GM23338 (cell line): ENCODE data around the gene YIPF3. TPM values are rescaled to one million over a fixed set of nuclear protein-coding genes. Genes with fewer than 3 reads are reported as not detected.

ENCODE experiments used
- ATAC-seq: fragments of 200-7000 bp; cut with Tn5 transposase; 3 replicates; pipeline ENCODE4 v1.9.1; 2020
- DNase-seq: peaks from one replicate; pipeline ENCODE4 v3.0.0-alpha.2; 2015; ENCODE audit warnings: low spot score
- H2AFZ ChIP-seq: fragments of 200-600 bp; sonication (generic); 2 replicates; pipeline ENCODE4 v1.8.0; 2016; ENCODE audit warnings: antibody characterized with exemption, mild to moderate bottlenecking, moderate library complexity
- H3F3A ChIP-seq: fragments of 200-600 bp; sonication (generic); replicated peaks from 2 replicates; pipeline ENCODE4 v1.8.0; 2017; ENCODE audit warnings: antibody characterized with exemption, mixed run types, low read depth
- H3K27ac ChIP-seq: fragments of 200-600 bp; sonication (generic); 2 replicates; pipeline ENCODE4 v1.6.1; 2016; ENCODE audit warnings: low read depth
- H3K27me3 ChIP-seq: fragments of 200-600 bp; sonication (generic); 2 replicates; pipeline ENCODE4 v1.8.0; 2016; ENCODE audit warnings: mild to moderate bottlenecking, mixed run types, moderate library complexity; ENCODE audit not compliant: insufficient read depth
- H3K36me3 ChIP-seq: fragments of 200-600 bp; sonication (generic); 2 replicates; pipeline ENCODE4 v1.8.0; 2016; ENCODE audit warnings: mild to moderate bottlenecking; ENCODE audit not compliant: insufficient read depth
- H3K4me1 ChIP-seq: fragments of 200-600 bp; sonication (generic); 2 replicates; pipeline ENCODE4 v1.8.0; 2016; ENCODE audit warnings: mild to moderate bottlenecking, moderate library complexity; ENCODE audit not compliant: insufficient read depth
- H3K4me2 ChIP-seq: fragments of 200-600 bp; sonication (generic); 2 replicates; pipeline ENCODE4 v1.7.1; 2017; ENCODE audit warnings: mixed run types
- H3K4me3 ChIP-seq: fragments of 200-600 bp; sonication (generic); 2 replicates; pipeline ENCODE4 v1.6.1; 2016; ENCODE audit warnings: mixed run types
- H3K79me2 ChIP-seq: fragments of 200-600 bp; sonication (generic); replicated peaks from 2 replicates; pipeline ENCODE4 v1.8.0; 2017; ENCODE audit warnings: mild to moderate bottlenecking; ENCODE audit not compliant: insufficient read depth
- H3K9me2 ChIP-seq: fragments of 200-600 bp; sonication (generic); 2 replicates; pipeline ENCODE4 v1.8.0; 2017; ENCODE audit not compliant: insufficient read depth
- H4K20me1 ChIP-seq: fragments of 200-600 bp; sonication (generic); replicated peaks from 2 replicates; pipeline ENCODE4 v1.8.0; 2017; ENCODE audit warnings: mild to moderate bottlenecking; ENCODE audit not compliant: insufficient read depth
- H3K27ac Mint-ChIP-seq: 2 replicates; pipeline ENCODE4 v1.8.0; 2020; ENCODE audit warnings: inconsistent platforms, mild to moderate bottlenecking, moderate library complexity, mixed read lengths
- H3K27me3 Mint-ChIP-seq: 3 replicates; pipeline ENCODE4 v1.8.0; 2022; ENCODE audit warnings: low read depth, mild to moderate bottlenecking, moderate library complexity, mixed read lengths, inconsistent platforms; ENCODE audit not compliant: insufficient read depth, poor library complexity
- H3K36me3 Mint-ChIP-seq: 3 replicates; pipeline ENCODE4 v1.8.0; 2021; ENCODE audit warnings: low read depth, mild to moderate bottlenecking, inconsistent platforms, moderate library complexity, mixed read lengths
- H3K4me1 Mint-ChIP-seq: 3 replicates; pipeline ENCODE4 v1.8.0; 2020; ENCODE audit warnings: mild to moderate bottlenecking, inconsistent platforms, mixed read lengths
- H3K4me3 Mint-ChIP-seq: 3 replicates; pipeline ENCODE4 v1.8.0; 2021; ENCODE audit warnings: moderate library complexity, mild to moderate bottlenecking, inconsistent platforms, mixed read lengths
- H3K9me3 Mint-ChIP-seq: 3 replicates; pipeline ENCODE4 v1.8.0; 2020; ENCODE audit warnings: moderate library complexity, mild to moderate bottlenecking, inconsistent platforms, mixed read lengths
- CREB1 ChIP-seq: fragments of 250-450 bp; sonication (Bioruptor Pico); IDR thresholded peaks from 2 replicates; pipeline ENCODE4 v1.5.0; 2020; ENCODE audit warnings: low read depth, mild to moderate bottlenecking, moderate library complexity
- ETS1 ChIP-seq: IDR thresholded peaks from 2 replicates; pipeline ENCODE4 v1.6.1; 2016; ENCODE audit warnings: antibody characterized with exemption
- EZH2 ChIP-seq: fragments of 200-600 bp; sonication (generic); IDR thresholded peaks from one replicate; pipeline ENCODE4 v1.8.0; 2017; ENCODE audit warnings: antibody characterized with exemption, mild to moderate bottlenecking, low read depth; ENCODE audit not compliant: unreplicated experiment
- JUNB ChIP-seq: IDR thresholded peaks from one replicate; pipeline ENCODE4 v1.6.1; 2016; ENCODE audit warnings: antibody characterized with exemption; ENCODE audit not compliant: unreplicated experiment
- NANOG ChIP-seq: IDR thresholded peaks from 2 replicates; pipeline ENCODE4 v1.6.1; 2016; ENCODE audit warnings: antibody characterized with exemption, borderline replicate concordance
- POLR2AphosphoS5 ChIP-seq: IDR thresholded peaks from 2 replicates; pipeline ENCODE4 v1.6.1; 2016; ENCODE audit warnings: antibody characterized with exemption, low read depth
- STAT1 ChIP-seq: IDR thresholded peaks from one replicate; pipeline ENCODE4 v1.6.1; 2016; ENCODE audit warnings: antibody characterized with exemption; ENCODE audit not compliant: unreplicated experiment
- ZNF114 ChIP-seq: fragments of 250-450 bp; sonication (Bioruptor Pico); IDR thresholded peaks from 2 replicates; pipeline ENCODE4 v1.5.0; 2020; ENCODE audit warnings: mild to moderate bottlenecking, moderate library complexity
- ZNF331 ChIP-seq: fragments of 250-450 bp; sonication (Bioruptor Pico); IDR thresholded peaks from 2 replicates; pipeline ENCODE4 v1.5.0; 2020; ENCODE audit warnings: low read depth, mild to moderate bottlenecking, moderate library complexity
- polyA plus RNA-seq: library from polyadenylated mRNA; unstranded; fragments of >200 nt; fragmentation: Nextera tagmentation; extraction: Ambion mirVana; gene quantifications from 2 replicates; pipeline ENCODE4 v1.2.1, GENCODE V29; 2016
- total RNA-seq: library from RNA; depleted of rRNA; stranded (reverse); fragments of >200 nt; shearing (Covaris generic); gene quantifications from 2 replicates; pipeline ENCODE4 v1.2.3, GENCODE V29; 2014
- TF ChIP-seq, protein P1 (sequence below): IDR thresholded peaks from one replicate; pipeline ENCODE4 v1.6.1; 2018; ENCODE audit warnings: antibody characterized with exemption; ENCODE audit not compliant: unreplicated experiment

YIPF3 gene
- total and polyA plus RNA-seq, 2 experiments from 2014 or later: 64.4 to 94.3 TPM

GRCh38 chr6:43493230-43493629, 23.5 kb downstream of the YIPF3 start:
- Mint-ChIP-seq H3K9me3 (no peaks in the 10 kb centered on the region), H3K27ac (no peak overlapping the region; the same call in 1 of the 2 replicates), H3K27me3 (peaks cover 6% of the 10 kb centered on the region), H3K4me1 (peaks cover 39% of the 10 kb centered on the region), H3K36me3 (peaks cover 7% of the 10 kb centered on the region), H3K4me3 (no peak overlapping the region; the same call in 2 of the 3 replicates)
- Histone ChIP-seq H2AFZ (no peak overlapping the region), H3F3A (no peaks in the 10 kb centered on the region), H3K9me2 (no peaks in the 10 kb centered on the region), H3K4me2 (no peak overlapping the region), H3K79me2 (peaks cover 45% of the 10 kb centered on the region), H3K4me3 (no peak overlapping the region), H4K20me1 (peaks cover 16% of the 10 kb centered on the region), H3K27me3 (no peaks in the 10 kb centered on the region), H3K36me3 (no peaks in the 10 kb centered on the region), H3K27ac (no peak overlapping the region), H3K4me1 (peaks cover 16% of the 10 kb centered on the region)
- DNase-seq (no peak), ATAC-seq (no peak)
- TF ChIP-seq ZNF114 (CRISPR knock-in tag): no peak
- TF ChIP-seq ZNF331 (CRISPR knock-in tag): no peak
- TF ChIP-seq, protein P1, sequence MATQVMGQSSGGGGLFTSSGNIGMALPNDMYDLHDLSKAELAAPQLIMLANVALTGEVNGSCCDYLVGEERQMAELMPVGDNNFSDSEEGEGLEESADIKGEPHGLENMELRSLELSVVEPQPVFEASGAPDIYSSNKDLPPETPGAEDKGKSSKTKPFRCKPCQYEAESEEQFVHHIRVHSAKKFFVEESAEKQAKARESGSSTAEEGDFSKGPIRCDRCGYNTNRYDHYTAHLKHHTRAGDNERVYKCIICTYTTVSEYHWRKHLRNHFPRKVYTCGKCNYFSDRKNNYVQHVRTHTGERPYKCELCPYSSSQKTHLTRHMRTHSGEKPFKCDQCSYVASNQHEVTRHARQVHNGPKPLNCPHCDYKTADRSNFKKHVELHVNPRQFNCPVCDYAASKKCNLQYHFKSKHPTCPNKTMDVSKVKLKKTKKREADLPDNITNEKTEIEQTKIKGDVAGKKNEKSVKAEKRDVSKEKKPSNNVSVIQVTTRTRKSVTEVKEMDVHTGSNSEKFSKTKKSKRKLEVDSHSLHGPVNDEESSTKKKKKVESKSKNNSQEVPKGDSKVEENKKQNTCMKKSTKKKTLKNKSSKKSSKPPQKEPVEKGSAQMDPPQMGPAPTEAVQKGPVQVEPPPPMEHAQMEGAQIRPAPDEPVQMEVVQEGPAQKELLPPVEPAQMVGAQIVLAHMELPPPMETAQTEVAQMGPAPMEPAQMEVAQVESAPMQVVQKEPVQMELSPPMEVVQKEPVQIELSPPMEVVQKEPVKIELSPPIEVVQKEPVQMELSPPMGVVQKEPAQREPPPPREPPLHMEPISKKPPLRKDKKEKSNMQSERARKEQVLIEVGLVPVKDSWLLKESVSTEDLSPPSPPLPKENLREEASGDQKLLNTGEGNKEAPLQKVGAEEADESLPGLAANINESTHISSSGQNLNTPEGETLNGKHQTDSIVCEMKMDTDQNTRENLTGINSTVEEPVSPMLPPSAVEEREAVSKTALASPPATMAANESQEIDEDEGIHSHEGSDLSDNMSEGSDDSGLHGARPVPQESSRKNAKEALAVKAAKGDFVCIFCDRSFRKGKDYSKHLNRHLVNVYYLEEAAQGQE: no peak
- TF ChIP-seq NANOG: no peak
- no peak for TF ChIP-seq ETS1
- no peak for TF ChIP-seq STAT1
- TF ChIP-seq EZH2: no peak
- no peak for TF ChIP-seq CREB1 (CRISPR knock-in tag)

- no peaks in the 10 kb centered on the region for H3F3A ChIP-seq
- H3K27me3 Mint-ChIP-seq: peaks cover 10% of the 10 kb centered on the region
- H3K9me2 ChIP-seq: no peaks in the 10 kb centered on the region
- H3K27ac ChIP-seq: no peak overlapping the region
- ATAC-seq (peak; percentile 13; the same call in 2 of the 3 replicates), DNase-seq (no peak)
- no peak overlapping the region for H3K4me3 ChIP-seq
- H3K9me3 Mint-ChIP-seq: no peaks in the 10 kb centered on the region
- peaks cover 22% of the 10 kb centered on the region for H4K20me1 ChIP-seq
- 0 out of 2 replicates have a peak overlapping the region, but pooled peaks have one; percentile 12 for H3K4me2 ChIP-seq
- peaks cover 4% of the 10 kb centered on the region; the same call in 2 of the 3 replicates for H3K36me3 Mint-ChIP-seq
- H3K79me2 ChIP-seq: peaks cover 50% of the 10 kb centered on the region
- H3K36me3 ChIP-seq: no peaks in the 10 kb centered on the region
- H3K27ac Mint-ChIP-seq: peak overlapping the region; percentile 74; the same call in 1 of the 2 replicates
- H3K4me1 Mint-ChIP-seq: peaks cover 39% of the 10 kb centered on the region
- H3K4me3 Mint-ChIP-seq: no peak overlapping the region
- H3K4me1 ChIP-seq: peaks cover 16% of the 10 kb centered on the region
- no peak overlapping the region for H2AFZ ChIP-seq
- no peaks in the 10 kb centered on the region for H3K27me3 ChIP-seq
- TF ChIP-seq ETS1 (no peak), POLR2AphosphoS5 (no peak), ZNF331 (CRISPR knock-in tag) (no peak), CREB1 (CRISPR knock-in tag) (no peak), JUNB (no peak)
Measured at GRCh38 chr6:43492673-43493072, 24.1 kb downstream of the YIPF3 start.
